OCI-LY1 (cell line): ENCODE results near the gene HOXA9.

ENCODE experiments used
- CTCF ChIP-seq: fragments of 200-600 bp; sonication (generic), shearing (Covaris generic); IDR thresholded peaks from 2 replicates; pipeline ENCODE4 v1.5.1; 2017; ENCODE audit warnings: mild to moderate bottlenecking, antibody characterized with exemption, low read length, moderate library complexity, mixed read lengths
- EZH2 ChIP-seq: fragments of 200-600 bp; sonication (generic), shearing (Covaris generic); IDR thresholded peaks from 2 replicates; pipeline ENCODE4 v1.8.0; 2017; ENCODE audit warnings: borderline replicate concordance, mixed run types, mild to moderate bottlenecking, antibody characterized with exemption, low read length, moderate library complexity, mixed read lengths

- TF ChIP-seq EZH2 (no peak), CTCF (no peak)
Measured at GRCh38 chr7:27122077-27122910, 43.0 kb downstream of the HOXA9 start.
